NCI-H2171 (cell line): ENCODE results near the gene KBTBD12.
"Not testable (repeated sequence)": the region's sequence is repeated elsewhere in the genome, so short reads cannot be mapped to it uniquely, and the experiment has no call there.

Experiments
- DNase-seq: peaks from one replicate; lab custom pipeline; 2025; lab: John Stamatoyannopoulos, UW

KBTBD12 gene

DNA sequence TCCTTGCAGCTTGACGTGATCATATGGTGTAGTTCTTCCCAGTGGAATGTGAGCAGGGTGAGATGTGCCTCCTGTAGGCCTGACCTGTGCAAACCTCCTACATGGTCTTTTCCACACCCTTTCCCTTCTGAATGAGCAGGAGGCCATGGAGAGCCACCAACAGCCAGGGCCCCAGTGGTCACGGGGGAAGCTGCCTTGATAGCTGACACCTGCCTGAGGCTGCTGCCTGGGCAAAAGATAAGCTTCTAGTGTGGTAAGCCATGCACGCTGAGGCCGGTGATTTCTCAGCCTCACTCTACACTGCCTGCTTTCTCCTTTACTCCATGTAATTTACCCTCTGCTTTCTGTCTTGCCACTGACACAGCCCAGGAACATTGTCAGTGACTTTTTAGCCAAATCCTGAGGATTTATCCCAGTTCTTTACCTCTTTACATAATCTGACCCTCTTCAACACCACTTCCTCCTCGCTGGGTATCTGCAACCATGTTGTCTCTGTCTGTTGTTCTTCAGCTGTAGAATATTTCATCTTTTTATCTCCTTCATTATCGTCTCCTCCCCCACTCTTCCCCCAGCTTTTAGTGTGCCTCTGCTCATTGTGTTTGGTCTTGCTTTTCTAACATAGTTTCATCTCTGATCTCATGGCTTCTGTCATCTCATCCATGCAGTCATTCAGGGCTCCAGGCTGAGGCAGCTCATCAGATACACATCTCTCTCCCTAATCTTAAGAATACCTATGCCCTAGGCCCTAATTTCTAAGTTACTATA, 11.2 kb upstream of the KBTBD12 start:
- no peak for DNase-seq

DNA sequence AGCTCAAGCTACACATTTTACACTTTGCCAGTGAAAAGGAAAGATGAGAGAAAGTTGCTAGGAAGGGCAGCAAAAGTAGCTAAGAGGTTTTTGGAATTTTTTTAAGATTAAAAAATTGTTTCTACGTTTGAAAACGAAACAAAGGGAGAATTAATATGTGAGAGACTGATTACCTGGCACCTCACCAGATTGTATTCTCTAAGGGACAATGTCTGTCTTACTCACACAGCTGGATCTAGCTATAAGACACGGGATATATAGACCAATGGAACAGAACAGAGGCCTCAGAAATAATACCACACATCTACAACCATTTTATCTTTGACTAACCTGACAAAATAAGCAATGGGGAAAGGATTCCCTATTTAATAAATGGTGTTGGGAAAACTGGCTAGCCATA, 9.5 kb upstream of the KBTBD12 start:
- DNase-seq: no peak

DNA sequence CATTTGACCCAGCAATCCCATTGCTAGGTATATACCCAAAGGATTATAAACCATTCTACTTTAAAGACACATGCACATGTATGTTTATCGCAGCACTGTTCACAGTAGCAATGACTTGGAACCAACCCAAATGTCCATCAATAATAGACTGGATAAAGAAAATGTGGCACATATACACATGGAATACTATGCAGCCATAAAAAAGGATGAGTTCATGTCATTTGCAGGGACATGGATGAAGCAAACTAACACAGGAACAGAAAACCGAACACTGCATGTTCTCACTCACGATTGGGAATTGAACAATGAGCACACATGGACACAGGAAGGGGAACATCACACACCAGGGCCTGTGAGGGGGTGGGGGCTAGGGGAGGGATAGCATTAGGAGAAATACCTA, 8.4 kb upstream of the KBTBD12 start:
- DNase-seq: not testable (repeated sequence)

DNA sequence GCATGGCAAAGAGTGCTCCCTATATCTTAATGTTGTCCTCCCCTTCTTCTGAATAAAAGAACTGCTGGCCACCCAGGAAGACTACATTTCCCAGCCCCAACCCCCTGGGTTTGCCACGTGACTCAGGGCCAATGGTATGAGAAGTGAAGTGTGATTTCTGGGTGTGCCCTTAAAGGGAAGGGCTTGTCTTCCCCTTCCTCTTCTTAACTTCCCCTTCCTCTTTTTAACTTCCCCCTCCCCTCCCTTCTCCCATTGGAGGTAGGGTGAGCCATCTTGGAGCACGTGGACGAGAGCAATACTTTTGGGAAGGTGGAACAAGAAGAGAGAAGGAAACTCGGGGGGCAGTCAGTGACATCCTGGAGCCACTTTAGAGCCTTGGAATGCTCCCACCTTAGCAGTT, 6.8 kb upstream of the KBTBD12 start:
- no peak for DNase-seq

DNA sequence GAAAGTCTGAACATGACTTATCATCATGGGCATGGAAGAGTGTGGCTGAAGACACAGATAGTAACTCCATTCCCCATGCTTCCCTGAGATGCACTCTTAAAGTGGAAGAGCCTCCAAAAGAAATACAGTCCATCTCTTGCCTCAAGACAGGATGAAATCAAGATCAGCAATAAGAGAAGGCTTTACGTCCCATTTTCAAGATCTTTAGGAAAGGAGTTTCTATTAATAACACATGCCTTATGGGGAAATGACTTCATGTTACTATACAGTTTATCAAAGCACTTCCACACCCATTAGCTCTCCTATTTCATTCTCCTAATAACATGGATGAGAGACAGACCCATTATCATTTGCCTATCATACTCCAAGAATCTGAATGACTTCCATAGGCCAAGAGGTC, 6.1 kb upstream of the KBTBD12 start:
- DNase-seq: no peak

DNA sequence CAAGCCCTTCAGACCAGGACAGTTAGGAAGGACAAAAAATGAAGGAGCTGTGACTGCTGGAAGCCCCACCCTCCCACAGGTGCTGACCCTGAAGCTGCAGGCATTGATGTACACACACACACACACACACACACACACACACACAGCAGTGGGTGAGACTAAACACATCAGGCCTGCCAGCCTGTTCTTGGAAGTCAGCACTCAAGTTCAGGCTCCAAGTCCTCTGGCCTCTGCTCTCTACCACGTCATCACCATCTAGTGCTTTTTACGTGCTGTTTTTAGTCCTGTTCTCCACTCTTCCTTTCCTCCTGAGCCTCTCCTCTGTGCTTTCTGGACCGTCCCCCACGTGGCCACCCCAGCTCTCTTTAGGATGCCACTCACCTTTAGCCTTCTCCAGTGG, 5.4 kb upstream of the KBTBD12 start:
- DNase-seq: no peak

DNA sequence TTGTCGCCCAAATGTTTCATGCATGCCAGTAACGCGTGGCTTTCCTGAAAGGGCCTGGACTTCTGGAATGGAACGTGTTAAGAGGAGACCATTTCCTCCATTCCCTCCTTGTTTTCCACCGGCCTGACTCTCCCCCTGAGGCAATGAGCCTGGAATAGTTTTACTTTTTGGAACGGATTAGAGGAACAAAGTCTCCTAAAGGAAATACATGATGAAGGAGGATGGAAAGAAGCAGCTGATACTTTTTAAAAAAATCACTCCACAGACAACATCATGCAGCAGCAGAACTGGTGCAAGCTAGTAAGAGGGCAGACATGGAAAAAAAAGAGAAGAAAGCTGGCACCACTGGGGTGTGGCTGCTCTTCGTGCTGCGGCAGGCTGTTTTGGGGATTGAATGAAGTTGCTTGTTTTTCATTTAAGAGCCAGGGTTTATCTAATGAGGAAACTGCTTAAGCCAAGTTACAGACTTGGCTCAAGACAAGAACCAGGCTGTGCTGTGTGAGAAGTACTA, 3.6 kb upstream of the KBTBD12 start:
- DNase-seq: no peak

DNA sequence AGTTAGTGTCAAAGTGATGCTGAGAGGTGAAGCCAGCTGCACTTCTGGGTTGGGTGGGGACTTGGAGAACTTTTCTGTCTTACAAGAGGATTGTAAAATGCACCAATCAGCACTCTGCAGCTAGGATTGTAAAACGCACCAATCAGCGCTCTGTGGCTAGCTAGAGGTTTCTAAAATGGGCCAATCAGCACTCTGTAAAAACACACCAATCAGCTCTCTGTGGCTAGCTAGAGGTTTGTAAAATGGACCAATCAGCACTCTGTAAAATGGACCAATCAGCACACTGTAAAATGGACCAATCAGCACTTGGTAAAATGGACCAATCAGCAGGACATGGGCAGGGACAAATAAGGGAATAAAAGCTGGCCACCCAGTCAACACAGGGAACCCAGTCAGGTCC, 1.2 kb upstream of the KBTBD12 start:
- not testable (repeated sequence) for DNase-seq

DNA sequence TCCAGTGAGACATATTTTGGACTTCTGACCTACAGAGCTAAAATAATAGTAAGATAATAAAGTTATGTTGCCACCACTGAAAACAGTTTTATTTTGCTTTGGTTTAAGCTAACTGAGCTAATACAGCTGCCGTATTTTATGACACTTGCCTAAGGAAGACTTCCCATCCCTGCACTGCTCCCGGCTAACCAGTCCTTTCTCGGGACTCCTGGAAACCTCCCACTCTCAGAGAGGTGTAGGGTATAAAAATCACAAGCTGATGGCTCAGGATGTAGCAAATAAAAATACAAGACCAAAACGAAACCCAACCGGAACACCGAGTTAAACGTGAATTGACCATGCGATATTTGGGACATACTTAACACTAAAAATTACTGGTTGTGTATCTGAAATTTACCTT, 448 bp upstream of the KBTBD12 start:
- DNase-seq: no peak

DNA sequence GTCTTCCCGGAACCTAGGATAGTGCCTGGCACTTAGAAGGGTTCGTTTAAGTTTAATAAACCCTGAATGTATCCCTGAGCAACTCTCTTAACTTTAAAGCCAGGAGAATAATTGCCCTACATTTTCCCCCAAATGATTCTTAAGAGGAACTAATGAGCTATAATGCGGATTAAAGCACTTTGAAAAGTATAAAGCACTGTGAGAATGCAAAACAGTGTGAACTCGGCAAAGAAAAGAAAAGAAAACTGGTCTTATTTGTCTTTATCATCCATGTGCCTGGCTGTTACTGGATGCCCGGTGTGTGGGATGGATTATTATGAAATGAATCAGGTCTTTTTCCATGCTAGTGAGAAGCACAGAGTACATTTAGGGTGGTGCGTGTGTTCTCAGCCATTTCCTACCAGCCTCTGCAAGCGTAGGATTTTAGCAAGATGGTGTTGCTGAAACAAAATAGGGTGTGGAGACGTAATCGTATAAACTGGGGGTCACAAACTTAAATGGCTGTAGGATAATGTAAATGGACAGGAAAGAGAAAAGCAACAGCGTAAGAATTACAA, 983 bp downstream of the KBTBD12 start:
- DNase-seq: no peak

DNA sequence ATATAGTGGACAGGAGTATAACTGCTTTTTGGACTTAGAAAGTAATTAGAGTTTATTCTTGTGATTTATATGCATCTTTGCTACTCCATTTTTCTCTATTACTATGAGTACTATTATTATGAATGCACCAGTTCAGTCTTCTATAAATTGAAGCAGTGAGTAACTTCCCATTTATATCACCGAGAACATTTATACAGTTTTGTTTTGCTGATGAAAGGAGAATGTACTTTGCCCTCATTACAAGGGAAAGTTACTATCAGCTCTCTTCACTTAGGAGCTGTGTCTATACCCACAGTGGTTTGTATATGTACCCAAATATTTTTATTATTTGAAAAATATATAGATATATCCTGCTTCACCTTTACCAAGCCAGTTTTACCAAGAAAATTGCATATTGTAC, 5.7 kb downstream of the KBTBD12 start:
- DNase-seq: no peak

DNA sequence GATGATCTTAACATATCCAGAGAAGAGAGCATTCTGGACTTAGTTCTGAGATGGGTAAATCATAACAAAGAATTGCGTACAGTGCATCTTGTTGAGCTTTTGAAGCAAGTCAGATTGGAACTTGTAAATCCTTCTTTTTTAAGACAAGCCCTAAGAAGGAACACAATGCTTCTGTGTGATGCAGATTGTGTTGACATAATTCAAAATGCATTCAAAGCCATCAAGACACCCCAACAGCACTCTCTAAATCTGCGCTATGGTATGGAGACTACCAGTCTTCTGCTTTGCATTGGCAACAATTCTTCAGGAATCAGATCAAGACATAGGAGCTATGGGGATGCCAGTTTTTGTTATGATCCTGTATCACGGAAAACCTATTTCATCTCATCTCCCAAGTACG, 8.6 kb downstream of the KBTBD12 start:
- DNase-seq: no peak

DNA sequence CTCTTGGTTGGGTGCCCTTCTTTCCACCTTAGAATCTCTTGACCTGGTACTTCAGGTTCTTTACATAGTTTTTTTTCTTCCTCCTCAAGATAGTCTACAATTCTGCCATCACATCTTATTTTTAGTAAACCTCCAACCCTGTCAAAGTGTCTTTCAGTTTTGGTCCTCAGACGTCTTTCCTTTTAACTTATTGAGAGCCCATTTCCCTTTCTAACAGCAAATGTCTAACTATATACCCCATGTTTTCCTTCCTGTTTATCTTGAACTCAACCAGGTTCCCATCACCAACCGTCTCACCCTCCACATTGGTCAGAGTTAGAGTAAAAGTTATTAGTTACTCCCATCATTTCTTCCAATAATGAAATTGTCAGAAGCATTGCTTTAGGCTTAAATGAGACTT, 10.4 kb downstream of the KBTBD12 start:
- no peak for DNase-seq

DNA sequence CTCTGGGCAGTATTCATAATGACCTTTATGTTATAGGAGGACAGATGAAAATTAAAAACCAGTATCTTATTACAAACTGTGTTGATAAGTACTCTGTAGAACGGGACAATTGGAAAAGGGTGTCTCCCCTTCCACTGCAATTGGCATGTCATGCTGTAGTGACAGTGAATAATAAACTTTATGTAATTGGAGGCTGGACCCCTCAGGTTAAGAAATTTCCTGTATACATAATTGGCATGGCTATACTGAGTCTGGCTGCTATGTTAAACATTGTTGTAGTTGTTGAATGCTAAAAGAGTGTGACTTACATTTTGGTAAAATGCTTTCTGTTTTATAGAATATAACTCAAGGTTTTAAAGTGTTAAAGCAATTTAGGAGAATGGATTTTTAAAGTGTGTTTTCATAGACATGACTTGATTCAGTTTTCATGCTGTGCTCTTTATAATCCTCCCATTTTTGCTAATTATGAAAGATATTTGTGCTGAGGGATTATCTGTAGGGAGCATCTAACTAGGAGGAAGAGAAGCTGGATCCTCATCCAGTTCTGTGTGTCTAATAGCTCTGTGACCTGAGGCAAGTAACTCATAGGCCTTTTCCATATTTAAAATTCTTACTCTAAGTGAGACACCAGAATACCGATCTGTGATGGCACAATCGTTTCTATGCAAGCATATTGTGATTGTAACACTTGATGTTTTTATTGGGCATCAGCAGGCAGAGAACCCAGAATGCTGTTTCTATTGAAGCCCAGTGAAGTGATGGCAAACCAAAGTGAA, 13.0 kb downstream of the KBTBD12 start:
- no peak for DNase-seq

DNA sequence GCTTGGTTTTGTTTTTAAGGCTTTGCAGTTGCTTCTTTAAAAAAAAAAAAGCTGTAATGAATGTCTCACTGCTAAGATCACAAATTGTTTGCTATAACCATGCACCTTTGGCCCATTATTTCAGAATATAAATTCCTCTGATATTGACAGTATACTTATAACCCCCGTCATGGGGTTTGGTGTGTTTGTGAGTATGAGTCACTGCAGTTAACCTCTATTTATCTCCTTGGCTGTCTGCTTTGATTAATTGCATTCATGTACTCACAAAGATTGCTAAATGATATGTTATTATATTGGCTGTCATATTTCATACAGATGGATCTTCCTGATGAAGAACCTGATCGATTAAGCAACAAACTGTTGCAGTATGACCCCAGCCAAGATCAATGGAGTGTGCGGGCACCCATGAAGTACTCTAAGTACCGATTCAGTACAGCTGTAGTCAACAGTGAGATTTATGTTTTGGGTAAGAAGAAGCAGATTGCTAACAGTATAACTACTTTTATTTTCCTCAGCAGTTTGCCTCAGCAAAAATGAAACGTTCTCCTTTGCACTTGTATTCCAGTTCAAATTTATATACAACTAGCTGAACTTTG, 14.9 kb downstream of the KBTBD12 start:
- no peak for DNase-seq

DNA sequence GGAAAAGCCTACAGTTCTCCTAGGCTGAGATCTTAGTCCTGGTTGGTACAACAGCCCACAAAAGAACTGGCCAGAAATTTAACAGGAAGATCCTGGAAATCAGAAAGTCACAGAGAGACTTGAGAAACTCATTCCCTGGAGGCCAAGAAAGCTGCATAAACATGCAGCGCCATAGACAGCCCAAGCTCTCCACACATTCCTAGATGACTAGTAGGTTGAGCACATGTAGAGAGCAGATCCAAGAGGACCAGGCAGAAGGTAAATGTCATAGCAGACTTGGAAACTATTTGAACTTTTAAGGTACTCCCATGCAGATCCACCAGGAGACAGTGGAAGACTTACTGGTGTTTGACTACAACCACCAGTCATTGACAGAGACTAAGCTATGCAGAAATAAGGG, 18.4 kb downstream of the KBTBD12 start:
- DNase-seq: no peak

DNA sequence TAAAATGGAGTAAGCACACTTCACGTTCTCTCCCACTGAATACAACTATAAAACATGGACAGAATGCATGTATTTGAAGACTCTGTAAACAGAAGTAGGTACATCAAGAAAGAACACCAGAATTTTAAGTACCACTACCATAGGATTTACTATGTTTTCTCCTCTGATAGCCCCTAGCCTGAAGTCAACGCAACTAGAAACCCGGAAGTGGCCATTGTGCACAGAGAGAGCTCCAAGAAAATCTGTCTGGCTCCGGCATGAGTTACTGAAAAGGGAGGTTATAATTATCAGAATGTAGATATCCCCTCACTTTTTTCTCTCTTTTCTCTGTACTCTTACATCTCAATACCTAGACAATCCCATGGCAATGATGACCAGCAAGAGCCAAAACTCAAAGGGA, 23.8 kb downstream of the KBTBD12 start:
- DNase-seq: no peak

DNA sequence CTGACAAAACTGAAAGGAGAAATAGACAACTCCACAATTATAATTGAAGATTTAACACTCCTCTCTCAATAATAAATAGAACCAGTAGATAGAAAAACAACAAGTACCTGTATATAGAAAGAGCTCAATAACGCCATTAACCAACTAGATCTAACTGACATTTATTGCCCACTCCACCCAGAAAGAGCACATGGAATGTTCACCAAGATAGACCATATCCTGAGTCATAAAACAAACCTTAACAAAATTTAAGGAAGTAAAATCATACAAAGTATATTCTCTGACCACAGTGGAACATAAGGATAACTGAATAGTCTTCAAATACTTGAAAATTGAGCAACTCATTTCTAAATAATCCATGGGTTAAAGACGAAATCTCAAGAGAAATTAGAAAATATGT, 25.1 kb downstream of the KBTBD12 start:
- DNase-seq: no peak

DNA sequence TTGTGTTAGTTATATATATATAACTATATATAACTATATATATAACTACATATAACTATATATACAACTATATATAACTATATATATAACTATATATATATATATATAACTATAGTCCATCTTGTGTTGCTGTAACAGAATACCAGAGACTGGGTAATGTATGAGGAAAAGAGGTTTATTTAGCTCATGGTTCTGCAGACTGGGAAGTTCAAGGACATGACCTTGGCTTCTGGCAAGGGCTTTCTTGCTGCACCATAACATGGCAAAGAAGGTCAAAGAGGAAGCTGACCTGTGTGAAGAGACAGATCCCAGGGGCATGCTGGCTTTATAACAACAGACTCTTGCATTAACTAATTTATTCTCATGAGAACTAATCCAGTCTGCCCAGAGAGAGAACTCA, 27.6 kb downstream of the KBTBD12 start:
- DNase-seq: no peak

DNA sequence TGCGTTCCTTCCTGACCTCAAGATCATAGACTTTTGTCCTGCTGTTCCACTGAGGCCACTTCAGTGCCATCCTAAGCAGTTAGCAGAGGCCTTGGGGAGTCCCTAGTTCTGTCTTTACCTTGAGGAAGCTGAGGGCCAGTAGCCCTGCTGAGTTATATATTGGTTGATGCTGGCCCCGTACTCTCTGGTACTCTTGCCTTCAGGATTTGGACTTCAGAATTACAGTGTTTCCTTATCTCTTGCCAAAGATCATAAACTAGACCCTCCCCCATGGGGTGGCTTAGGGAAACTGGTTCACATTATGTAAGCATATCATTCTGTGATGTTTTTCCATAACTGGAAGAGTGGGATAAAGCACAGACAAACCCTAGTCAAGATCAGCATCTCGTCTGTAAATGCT, 33.2 kb downstream of the KBTBD12 start:
- DNase-seq: no peak

DNA sequence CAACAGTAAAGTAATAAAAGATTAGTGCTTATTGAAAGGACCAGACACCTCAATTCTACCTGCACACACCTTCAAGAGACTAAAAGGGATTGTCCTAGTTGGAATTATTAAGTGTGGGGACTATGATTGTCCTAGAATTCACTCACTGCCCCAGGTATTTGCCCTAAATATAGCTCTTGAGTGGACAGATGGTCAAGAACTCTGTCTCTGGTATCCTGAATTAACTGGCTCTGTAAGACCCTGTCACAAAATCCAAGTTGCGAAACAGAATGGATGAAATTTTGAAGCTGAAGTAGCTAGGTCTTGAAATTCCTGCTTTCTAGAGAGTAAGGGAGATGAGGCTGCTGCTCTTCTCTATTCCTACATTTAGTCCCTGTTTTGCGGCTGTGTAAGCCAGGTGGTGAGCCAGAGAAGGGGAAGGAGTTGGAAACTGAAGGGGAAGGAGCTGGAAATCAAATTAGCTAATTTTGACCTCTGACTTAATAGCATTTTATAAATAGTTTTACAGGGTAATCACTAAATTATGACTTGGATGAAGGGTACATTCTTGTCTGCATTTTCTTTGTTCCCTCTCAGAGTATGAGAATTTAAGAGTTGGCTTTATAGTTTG, 34.5 kb downstream of the KBTBD12 start:
- DNase-seq: no peak

DNA sequence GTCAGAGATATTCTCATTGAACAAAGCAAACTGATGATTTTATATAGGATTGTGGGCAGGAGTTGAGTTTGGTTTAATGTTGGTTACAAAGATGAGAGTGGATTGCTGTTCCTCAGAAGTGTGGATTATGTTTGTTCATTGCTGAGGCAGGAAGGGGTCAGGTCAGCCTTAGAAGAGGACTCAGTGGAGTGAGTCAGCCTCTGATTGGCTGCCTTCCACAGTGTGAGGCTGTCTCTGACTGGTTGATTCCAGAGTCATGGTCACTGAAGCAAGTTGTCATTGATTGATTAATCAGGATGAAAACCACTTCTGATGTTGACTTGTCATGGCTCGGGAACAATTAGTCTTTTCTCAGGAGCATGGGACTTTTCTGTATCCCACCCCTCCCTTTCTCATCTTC, 36.2 kb downstream of the KBTBD12 start:
- no peak for DNase-seq
